ENCODE data around the gene METTL2A.

DNA sequence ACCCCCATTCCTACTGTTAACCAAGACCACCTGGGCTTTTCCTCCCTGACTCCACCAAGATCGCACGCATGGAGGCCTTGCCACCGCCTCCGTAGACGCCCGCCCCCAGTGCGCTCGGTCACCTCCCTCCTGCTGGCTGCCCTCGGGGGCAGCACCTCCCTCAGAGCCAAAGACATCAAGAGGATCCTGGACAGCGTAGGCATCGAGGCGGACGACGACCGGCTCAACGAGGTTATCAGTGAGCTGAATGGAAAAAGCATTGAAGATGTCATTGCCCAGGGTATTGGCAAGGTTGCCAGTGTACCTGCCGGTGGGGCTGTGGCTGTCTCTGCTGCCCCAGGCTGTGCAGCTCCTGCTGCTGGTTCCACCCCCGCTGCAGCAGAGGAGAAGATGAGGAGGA is 42.1 kb upstream of the METTL2A start:
- no peak for TF ChIP-seq REST (IDR thresholded peaks at IDR 0.05; ENCODE audit: unreplicated experiment)
- TF ChIP-seq, protein P1, sequence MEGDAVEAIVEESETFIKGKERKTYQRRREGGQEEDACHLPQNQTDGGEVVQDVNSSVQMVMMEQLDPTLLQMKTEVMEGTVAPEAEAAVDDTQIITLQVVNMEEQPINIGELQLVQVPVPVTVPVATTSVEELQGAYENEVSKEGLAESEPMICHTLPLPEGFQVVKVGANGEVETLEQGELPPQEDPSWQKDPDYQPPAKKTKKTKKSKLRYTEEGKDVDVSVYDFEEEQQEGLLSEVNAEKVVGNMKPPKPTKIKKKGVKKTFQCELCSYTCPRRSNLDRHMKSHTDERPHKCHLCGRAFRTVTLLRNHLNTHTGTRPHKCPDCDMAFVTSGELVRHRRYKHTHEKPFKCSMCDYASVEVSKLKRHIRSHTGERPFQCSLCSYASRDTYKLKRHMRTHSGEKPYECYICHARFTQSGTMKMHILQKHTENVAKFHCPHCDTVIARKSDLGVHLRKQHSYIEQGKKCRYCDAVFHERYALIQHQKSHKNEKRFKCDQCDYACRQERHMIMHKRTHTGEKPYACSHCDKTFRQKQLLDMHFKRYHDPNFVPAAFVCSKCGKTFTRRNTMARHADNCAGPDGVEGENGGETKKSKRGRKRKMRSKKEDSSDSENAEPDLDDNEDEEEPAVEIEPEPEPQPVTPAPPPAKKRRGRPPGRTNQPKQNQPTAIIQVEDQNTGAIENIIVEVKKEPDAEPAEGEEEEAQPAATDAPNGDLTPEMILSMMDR (conservative IDR thresholded peaks at IDR 0.05; ENCODE audit: low read depth in 2 of 2): no peak
- TF ChIP-seq EZH2 (IDR thresholded peaks at IDR 0.05; ENCODE audit: low read depth, unreplicated experiment): no peak
- TF ChIP-seq POLR2AphosphoS5 (IDR thresholded peaks at IDR 0.05; ENCODE audit: low read depth): no peak
- no peak for TF ChIP-seq ETS1 (IDR thresholded peaks at IDR 0.05)
- TF ChIP-seq EZH2phosphoT487 (IDR thresholded peaks at IDR 0.05; ENCODE audit: unreplicated experiment): no peak
- TF ChIP-seq NANOG (IDR thresholded peaks at IDR 0.05; ENCODE audit: borderline replicate concordance): no peak

Data from GM23338 (cell line).